H1 (cell line): Measurements from ENCODE around the gene ETNK1.

Experiments
- CBX5 ChIP-seq: fragments of 300-800, 300-1000 bp; sonication (generic); IDR thresholded peaks from 2 replicates; pipeline ENCODE4 v1.7.1; 2016; ENCODE audit warnings: antibody characterized with exemption, low read length, low read depth
- CBX8 ChIP-seq: fragments of 300-800, 300-1000 bp; sonication (generic); IDR thresholded peaks from 2 replicates; pipeline ENCODE4 v1.7.1; 2016; ENCODE audit warnings: low read depth, low read length, borderline replicate concordance
- CHD2 ChIP-seq: IDR thresholded peaks from 2 replicates; pipeline ENCODE4 v1.6.1; 2012; ENCODE audit warnings: low read length, improper control_type of control experiment
- EP300 ChIP-seq, 2 experiments: IDR thresholded peaks; 1 replicate in 1 of 2; 2 replicates in 1 of 2; pipeline ENCODE4 v1.6.1; 2011 to 2012; ENCODE audit warnings: low read depth in 2 of 2, low read length in 2 of 2, mild to moderate bottlenecking in 2 of 2, borderline replicate concordance in 1 of 2, inconsistent platforms in 1 of 2, moderate library complexity in 1 of 2
- KDM1A ChIP-seq: fragments of 200-600, 300-600 bp; sonication (generic); IDR thresholded peaks from 2 replicates; pipeline ENCODE4 v1.7.1; 2016; ENCODE audit warnings: mild to moderate bottlenecking, low read length, borderline replicate concordance
- KDM5A ChIP-seq: fragments of 200-600 bp; IDR thresholded peaks from 2 replicates; pipeline ENCODE4 v1.7.1; 2012; ENCODE audit warnings: mild to moderate bottlenecking, low read length, inconsistent platforms, mixed read lengths
- NRF1 ChIP-seq: IDR thresholded peaks from 2 replicates; pipeline ENCODE4 v1.6.1; 2011; ENCODE audit warnings: mild to moderate bottlenecking, low read depth, low read length, improper control_type of control experiment
- POLR2A ChIP-seq, 2 experiments: IDR thresholded peaks; 1 replicate in 1 of 2; 2 replicates in 1 of 2; pipeline ENCODE4 v1.6.1; 2011; ENCODE audit warnings: low read depth in 2 of 2, low read length in 2 of 2, mild to moderate bottlenecking in 2 of 2; ENCODE audit errors: control extremely low read depth in 1 of 2
- POLR2AphosphoS5 ChIP-seq: IDR thresholded peaks from 2 replicates; pipeline ENCODE4 v1.6.1; 2011; ENCODE audit warnings: low read depth, low read length
- RNF2 ChIP-seq: fragments of 200-900, 300-1000 bp; sonication (generic); IDR thresholded peaks from 2 replicates; pipeline ENCODE4 v1.7.1; 2016; ENCODE audit warnings: borderline replicate concordance, low read depth, mild to moderate bottlenecking, antibody characterized with exemption, low read length; ENCODE audit not compliant: poor library complexity, severe bottlenecking; ENCODE audit errors: missing control alignments
- SIX5 ChIP-seq: IDR thresholded peaks from 2 replicates; pipeline ENCODE4 v1.6.1; 2011; ENCODE audit warnings: mild to moderate bottlenecking, low read depth, low read length
- SRF ChIP-seq: IDR thresholded peaks from 2 replicates; pipeline ENCODE4 v1.6.1; 2011; ENCODE audit warnings: mild to moderate bottlenecking, low read depth, low read length, moderate library complexity
- TEAD4 ChIP-seq: IDR thresholded peaks from 2 replicates; pipeline ENCODE4 v1.6.1; 2012; ENCODE audit warnings: low read depth, low read length, inconsistent platforms, mixed read lengths
- TF ChIP-seq, protein P1 (sequence below), 3 experiments: IDR thresholded peaks; 1 replicate in 2 of 3; 2 replicates in 1 of 3; pipeline versions ENCODE4 v1.5.1 to v1.6.1; 2011; ENCODE audit warnings: low read length in 3 of 3, mild to moderate bottlenecking in 3 of 3, inconsistent platforms in 2 of 3, low read depth in 1 of 3, moderate library complexity in 1 of 3; ENCODE audit not compliant: insufficient read depth in 1 of 3; ENCODE audit errors: control extremely low read depth in 1 of 3

DNA sequence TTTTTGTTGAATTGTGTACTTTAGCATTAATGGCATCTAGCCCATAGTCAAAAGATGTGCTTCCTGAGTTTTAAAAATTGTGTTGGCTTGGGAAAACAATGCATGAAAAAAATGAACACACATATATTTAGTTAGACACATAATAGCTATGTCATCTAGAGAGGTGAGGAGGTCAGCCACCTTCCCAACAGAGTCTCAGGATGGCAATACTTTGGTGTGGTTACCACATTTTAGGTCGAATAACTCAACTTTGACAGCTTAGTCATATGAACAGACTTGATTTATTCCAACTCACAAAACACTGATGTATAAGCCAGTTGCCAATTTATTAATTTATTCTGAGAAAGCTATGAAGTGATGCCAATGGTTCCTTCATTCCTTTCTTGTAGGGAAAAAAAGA lies 114.0 kb downstream of the ETNK1 start:
- TF ChIP-seq EP300 (IDR thresholded peaks at IDR 0.05; ENCODE audit: borderline replicate concordance in 1 of 2, low read depth in 2 of 2, low read length in 2 of 2) (no peak), POLR2A (IDR thresholded peaks at IDR 0.05; ENCODE audit: control extremely low read depth in 1 of 2, low read depth in 2 of 2, low read length in 2 of 2) (no peak), CHD2 (no peak), POLR2AphosphoS5 (no peak), KDM1A (no peak), SRF (no peak), SIX5 (no peak), CBX5 (no peak), KDM5A (no peak), RNF2 (no peak), TEAD4 (no peak), CBX8 (no peak), NRF1 (no peak)
- TF ChIP-seq, protein P1, sequence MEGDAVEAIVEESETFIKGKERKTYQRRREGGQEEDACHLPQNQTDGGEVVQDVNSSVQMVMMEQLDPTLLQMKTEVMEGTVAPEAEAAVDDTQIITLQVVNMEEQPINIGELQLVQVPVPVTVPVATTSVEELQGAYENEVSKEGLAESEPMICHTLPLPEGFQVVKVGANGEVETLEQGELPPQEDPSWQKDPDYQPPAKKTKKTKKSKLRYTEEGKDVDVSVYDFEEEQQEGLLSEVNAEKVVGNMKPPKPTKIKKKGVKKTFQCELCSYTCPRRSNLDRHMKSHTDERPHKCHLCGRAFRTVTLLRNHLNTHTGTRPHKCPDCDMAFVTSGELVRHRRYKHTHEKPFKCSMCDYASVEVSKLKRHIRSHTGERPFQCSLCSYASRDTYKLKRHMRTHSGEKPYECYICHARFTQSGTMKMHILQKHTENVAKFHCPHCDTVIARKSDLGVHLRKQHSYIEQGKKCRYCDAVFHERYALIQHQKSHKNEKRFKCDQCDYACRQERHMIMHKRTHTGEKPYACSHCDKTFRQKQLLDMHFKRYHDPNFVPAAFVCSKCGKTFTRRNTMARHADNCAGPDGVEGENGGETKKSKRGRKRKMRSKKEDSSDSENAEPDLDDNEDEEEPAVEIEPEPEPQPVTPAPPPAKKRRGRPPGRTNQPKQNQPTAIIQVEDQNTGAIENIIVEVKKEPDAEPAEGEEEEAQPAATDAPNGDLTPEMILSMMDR (IDR thresholded peaks at IDR 0.05; ENCODE audit: control extremely low read depth in 1 of 3, insufficient read depth in 1 of 3, low read depth in 1 of 3, low read length in 3 of 3), result no peak
